GM10248 (cell line): ENCODE measurements around the gene SLC33A1.

Experiments used
- CTCF ChIA-PET: fragments of 300-600 bp; sonication (Branson Sonifier 250); formaldehyde crosslinking; extraction: SDS; loops from one replicate; lab custom pipeline; 2021; ENCODE audit warnings: antibody characterized with exemption; lab: Yijun Ruan, JAX
- POLR2A ChIA-PET: fragments of 350-650 bp; sonication (Branson Sonifier 250); formaldehyde crosslinking; extraction: SDS; loops from one replicate; lab custom pipeline; 2020; ENCODE audit warnings: antibody characterized with exemption; lab: Yijun Ruan, JAX
- DNase-seq: peaks from one replicate; pipeline ENCODE4 v3.0.0; 2012; ENCODE audit errors: extremely low spot score
- TF ChIP-seq, protein P1 (sequence below): IDR thresholded peaks from 2 replicates; pipeline ENCODE4 v1.5.1; 2012; ENCODE audit warnings: mild to moderate bottlenecking, low read depth; ENCODE audit errors: extremely low read depth, missing control alignments, control extremely low read depth

SLC33A1 gene

DNA sequence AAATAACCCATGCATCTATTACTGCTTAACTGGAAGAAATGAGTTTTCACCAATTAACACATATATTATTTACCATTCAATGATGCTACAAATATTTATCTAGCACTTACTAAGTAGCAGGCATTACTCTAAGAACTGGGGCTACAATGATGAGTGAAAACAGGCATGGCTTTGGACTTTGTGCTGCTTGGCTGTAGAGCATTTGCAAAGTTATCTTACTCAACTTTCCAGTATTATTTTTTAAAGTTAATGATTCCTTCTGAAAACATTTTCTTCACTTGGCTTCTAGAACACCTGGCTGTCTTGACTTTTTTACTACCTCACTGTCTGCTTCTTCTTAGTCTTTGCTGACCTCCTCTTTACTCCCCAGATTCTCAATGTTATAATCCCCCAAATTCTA is 49.9 kb downstream of the SLC33A1 start:
- ChIA-PET CTCF (interaction anchor here (2.5 kb wide), 1 partner anchor 49 kb away, joined by 24 read pairs; the partner anchor contains the start of gene SLC33A1), POLR2A (no interaction called here)
- TF ChIP-seq, protein P1, sequence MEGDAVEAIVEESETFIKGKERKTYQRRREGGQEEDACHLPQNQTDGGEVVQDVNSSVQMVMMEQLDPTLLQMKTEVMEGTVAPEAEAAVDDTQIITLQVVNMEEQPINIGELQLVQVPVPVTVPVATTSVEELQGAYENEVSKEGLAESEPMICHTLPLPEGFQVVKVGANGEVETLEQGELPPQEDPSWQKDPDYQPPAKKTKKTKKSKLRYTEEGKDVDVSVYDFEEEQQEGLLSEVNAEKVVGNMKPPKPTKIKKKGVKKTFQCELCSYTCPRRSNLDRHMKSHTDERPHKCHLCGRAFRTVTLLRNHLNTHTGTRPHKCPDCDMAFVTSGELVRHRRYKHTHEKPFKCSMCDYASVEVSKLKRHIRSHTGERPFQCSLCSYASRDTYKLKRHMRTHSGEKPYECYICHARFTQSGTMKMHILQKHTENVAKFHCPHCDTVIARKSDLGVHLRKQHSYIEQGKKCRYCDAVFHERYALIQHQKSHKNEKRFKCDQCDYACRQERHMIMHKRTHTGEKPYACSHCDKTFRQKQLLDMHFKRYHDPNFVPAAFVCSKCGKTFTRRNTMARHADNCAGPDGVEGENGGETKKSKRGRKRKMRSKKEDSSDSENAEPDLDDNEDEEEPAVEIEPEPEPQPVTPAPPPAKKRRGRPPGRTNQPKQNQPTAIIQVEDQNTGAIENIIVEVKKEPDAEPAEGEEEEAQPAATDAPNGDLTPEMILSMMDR, result no peak
- no peak for DNase-seq

DNA sequence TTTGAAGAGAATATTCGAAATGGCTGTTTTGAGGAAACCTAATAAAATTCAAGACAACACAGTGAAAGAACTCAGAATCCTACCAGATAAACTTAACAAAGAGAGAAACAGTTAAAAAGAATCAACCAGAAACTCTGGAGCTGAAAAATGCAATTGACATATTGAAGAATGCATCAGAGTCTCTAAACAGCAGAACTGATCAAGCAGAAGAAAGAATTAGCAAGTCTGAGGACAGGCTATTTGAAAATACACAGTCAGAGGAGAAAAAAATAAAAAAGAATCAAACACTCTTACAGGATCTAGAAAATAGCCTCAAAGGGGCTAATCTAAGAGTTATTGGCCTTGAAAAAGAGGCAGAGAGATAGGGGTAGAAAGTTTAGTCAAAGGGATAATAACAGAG is 61.7 kb downstream of the SLC33A1 start:
- ChIA-PET CTCF (no interaction called here), POLR2A (no interaction called here)
- no peak for DNase-seq
- TF ChIP-seq, protein P1, result no peak

DNA sequence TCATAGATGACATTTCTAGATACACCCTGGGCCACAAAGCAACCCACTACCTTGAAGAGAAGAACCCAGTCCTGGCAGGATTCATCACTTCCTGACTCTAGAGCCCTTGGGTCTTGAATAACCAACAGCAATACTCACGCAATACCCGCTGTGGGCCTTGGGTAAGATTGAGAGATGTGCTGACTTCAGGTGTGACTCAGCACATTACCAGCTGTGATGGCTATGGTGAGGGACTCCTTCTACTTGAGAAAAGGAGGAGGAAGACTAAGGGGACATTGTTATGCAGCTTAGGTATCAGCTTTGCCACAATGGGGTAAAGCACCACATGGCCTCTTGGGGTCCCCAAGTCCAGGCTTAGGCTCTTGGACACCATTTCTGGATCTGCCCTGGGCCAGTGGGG is 63.0 kb downstream of the SLC33A1 start:
- POLR2A ChIA-PET, result no interaction called here
- TF ChIP-seq, protein P1, result no peak
- CTCF ChIA-PET, result interaction anchor here (0.8 to 1.6 kb wide), 2 partner anchors 15 to 19 kb away, joined by 3 to 5 read pairs; partner anchors contain the start of gene C3orf33
- DNase-seq, result no peak

DNA sequence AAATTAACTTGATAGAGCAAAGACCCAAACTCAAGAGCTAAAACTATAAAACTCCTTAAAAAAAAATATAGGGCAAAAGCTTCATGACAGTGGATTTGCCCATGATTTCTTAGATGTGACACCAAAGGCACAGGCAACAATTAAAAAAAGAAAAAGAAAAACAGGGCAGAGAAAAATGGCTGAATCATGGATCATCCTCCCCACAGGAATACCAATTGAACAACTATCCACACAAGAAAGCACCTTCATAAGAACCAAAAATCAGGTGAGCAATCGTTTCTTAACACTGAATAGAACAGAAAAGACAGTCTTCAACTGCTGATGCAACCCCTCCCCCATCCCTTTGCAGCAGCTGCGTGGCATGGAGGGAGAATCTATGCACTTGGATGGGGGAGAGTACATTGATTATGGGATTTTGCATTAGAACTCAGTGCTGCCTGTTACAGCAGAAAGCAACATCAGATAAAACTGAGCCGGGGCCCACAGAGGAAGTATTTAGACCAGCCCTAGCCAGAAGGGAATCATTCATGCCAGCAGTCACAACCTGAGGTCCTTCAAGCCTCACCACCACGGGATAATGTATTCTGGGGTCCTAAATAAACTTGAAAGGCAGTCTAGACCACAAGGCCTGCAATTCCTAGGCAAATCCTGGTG is 63.8 kb downstream of the SLC33A1 start:
- ChIA-PET POLR2A (no interaction called here), CTCF (no interaction called here)
- TF ChIP-seq, protein P1, result no peak
- DNase-seq, result no peak

DNA sequence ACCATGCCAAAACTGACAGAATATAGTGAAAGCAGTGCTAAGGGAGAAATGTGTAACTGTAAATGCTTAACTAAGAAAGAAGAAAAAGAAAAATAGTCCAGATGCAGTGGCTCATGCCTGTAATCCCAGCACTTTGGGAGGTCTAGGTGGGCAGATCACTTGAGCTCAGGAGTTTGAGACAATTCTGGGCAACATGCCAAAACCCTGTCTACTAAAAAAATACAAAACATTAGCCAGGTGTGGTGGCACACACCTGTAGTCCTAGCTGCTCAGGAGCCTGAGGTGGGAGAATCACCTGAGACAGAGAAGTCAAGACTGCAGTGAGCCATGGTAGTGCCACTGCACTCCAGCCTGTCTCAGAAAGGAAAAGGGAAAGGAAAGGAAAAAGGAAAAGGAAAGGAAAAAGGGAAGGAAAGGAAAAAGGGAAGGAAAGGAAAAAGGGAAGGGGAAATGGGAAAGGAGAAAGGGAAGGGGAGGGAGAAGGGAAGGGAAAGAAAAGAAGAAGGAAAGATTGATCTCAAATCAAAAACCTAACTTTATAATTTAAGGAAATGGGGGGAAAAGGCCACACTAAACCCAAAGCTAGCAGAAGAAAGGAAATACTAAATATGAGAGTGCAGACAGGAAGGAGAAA is 68.4 kb downstream of the SLC33A1 start:
- DNase-seq, result no peak
- CTCF ChIA-PET, result no interaction called here
- POLR2A ChIA-PET, result no interaction called here
- TF ChIP-seq, protein P1, result no peak

DNA sequence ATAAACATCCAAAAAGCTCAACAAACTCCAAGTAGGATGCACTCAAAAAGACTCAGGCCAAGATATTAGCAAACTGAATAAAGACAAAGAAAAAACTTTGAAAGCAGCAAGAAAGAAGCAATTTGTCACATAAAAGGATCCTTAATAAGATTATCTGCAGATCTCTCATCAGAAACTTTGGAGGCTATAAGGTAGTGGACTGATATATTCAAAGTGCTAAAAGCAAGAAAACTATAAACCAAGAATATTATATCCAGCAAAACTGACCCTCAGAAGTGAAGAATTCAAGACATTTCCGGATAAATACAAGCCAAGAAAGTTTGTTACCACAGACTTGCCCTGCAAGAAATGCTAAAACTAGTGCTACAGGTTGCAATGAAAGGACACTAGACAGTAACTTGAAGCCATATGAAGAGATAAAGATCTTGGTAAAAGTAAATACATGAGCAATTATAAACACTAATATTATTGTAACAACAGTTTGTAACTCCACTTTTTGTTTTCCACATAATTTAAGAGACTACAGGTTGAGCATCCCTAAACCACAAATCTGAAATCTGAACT is 71.8 kb downstream of the SLC33A1 start:
- CTCF ChIA-PET, result no interaction called here
- POLR2A ChIA-PET, result no interaction called here
- no peak for DNase-seq
- TF ChIP-seq, protein P1, result no peak
